Osteocyte (in vitro differentiated cells): ENCODE data around the gene NECTIN4. TPM values are rescaled to one million over a fixed set of nuclear protein-coding genes. Genes with fewer than 3 reads are reported as not detected.

ENCODE experiments used
- DNase-seq: peaks from one replicate; pipeline ENCODE4 v3.0.0; 2021; ENCODE audit warnings: mixed read lengths; ENCODE audit not compliant: unreplicated experiment; ENCODE audit errors: extremely low spot score
- H3K27ac Mint-ChIP-seq: one replicate; pipeline ENCODE4 v1.8.0; 2021; ENCODE audit warnings: mild to moderate bottlenecking, mixed read lengths; ENCODE audit not compliant: unreplicated experiment
- H3K27me3 Mint-ChIP-seq: one replicate; pipeline ENCODE4 v1.8.0; 2021; ENCODE audit warnings: mixed read lengths; ENCODE audit not compliant: unreplicated experiment
- H3K36me3 Mint-ChIP-seq: one replicate; pipeline ENCODE4 v1.8.0; 2021; ENCODE audit warnings: mixed read lengths; ENCODE audit not compliant: unreplicated experiment
- H3K4me1 Mint-ChIP-seq: one replicate; pipeline ENCODE4 v1.8.0; 2021; ENCODE audit warnings: mixed read lengths; ENCODE audit not compliant: unreplicated experiment
- H3K4me3 Mint-ChIP-seq: one replicate; pipeline ENCODE4 v1.8.0; 2021; ENCODE audit warnings: mild to moderate bottlenecking, moderate library complexity, mixed read lengths; ENCODE audit not compliant: unreplicated experiment
- H3K9me3 Mint-ChIP-seq: one replicate; pipeline ENCODE4 v1.8.0; 2021; ENCODE audit warnings: mixed read lengths; ENCODE audit not compliant: unreplicated experiment
- total RNA-seq: library from RNA; stranded (reverse); gene quantifications from 2 replicates; pipeline ENCODE4 v1.2.1, GENCODE V29; 2021
- TF ChIP-seq, protein P1 (sequence below): fragments of 200-600 bp; sonication (generic); IDR thresholded peaks from 2 replicates; pipeline ENCODE4 v1.5.0; 2021; ENCODE audit warnings: antibody characterized with exemption, mild to moderate bottlenecking, moderate library complexity

The NECTIN4 gene
- total RNA-seq, 1 donor from 2014 or later: not detected

- Mint-ChIP-seq H3K36me3 (no peaks in the 10 kb centered on the region), H3K4me3 (no peak overlapping the region), H3K4me1 (no peaks in the 10 kb centered on the region), H3K9me3 (no peaks in the 10 kb centered on the region), H3K27ac (no peak overlapping the region), H3K27me3 (peaks cover 15% of the 10 kb centered on the region)
- TF ChIP-seq, protein P1, sequence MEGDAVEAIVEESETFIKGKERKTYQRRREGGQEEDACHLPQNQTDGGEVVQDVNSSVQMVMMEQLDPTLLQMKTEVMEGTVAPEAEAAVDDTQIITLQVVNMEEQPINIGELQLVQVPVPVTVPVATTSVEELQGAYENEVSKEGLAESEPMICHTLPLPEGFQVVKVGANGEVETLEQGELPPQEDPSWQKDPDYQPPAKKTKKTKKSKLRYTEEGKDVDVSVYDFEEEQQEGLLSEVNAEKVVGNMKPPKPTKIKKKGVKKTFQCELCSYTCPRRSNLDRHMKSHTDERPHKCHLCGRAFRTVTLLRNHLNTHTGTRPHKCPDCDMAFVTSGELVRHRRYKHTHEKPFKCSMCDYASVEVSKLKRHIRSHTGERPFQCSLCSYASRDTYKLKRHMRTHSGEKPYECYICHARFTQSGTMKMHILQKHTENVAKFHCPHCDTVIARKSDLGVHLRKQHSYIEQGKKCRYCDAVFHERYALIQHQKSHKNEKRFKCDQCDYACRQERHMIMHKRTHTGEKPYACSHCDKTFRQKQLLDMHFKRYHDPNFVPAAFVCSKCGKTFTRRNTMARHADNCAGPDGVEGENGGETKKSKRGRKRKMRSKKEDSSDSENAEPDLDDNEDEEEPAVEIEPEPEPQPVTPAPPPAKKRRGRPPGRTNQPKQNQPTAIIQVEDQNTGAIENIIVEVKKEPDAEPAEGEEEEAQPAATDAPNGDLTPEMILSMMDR: no peak
- no peak for DNase-seq
Observed at GRCh38 chr1:161091093-161091492, 1.7 kb upstream of the NECTIN4 start.

GRCh38 chr1:161090617-161091016, 1.3 kb upstream of the NECTIN4 start:
- DNase-seq: no peak
- H3K9me3 Mint-ChIP-seq: no peaks in the 10 kb centered on the region
- no peak overlapping the region for H3K4me3 Mint-ChIP-seq
- no peaks in the 10 kb centered on the region for H3K36me3 Mint-ChIP-seq
- TF ChIP-seq, protein P1: no peak
- H3K4me1 Mint-ChIP-seq: no peaks in the 10 kb centered on the region
- H3K27me3 Mint-ChIP-seq: peaks cover 14% of the 10 kb centered on the region
- H3K27ac Mint-ChIP-seq: no peak overlapping the region

GRCh38 chr1:161089938-161090337, 580 bp upstream of the NECTIN4 start:
- Mint-ChIP-seq H3K27ac (no peak overlapping the region), H3K36me3 (no peaks in the 10 kb centered on the region), H3K4me1 (no peaks in the 10 kb centered on the region), H3K27me3 (peaks cover 9% of the 10 kb centered on the region), H3K9me3 (no peaks in the 10 kb centered on the region), H3K4me3 (no peak overlapping the region)
- no peak for DNase-seq
- TF ChIP-seq, protein P1: no peak

DNA sequence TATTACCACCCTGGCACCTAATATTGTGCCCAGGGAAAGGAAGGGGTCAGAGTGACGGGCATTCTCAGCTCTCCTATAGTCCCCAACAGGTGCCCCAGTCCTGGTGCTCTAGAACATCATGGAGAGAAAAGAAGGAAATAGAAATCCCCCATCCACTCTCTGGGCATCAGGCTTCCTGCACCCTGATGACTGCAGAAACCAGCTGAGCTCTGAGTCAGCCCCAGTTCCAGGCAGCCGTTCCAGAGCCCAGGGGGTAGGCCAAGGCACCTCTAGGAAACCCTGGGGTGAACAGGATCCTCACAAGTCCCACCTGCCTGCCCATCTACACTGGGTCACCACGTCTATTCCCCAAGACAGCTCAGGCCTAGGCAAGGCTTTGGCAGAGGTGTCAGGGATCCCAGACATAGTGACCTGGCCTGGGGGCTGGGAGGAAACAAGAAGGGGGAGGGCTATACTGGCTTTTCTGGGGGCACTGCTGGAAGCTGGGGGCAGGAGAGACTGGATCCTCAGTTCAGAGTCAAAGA, 709 bp downstream of the NECTIN4 start:
- no peak overlapping the region for H3K4me3 Mint-ChIP-seq
- DNase-seq: no peak
- no peak overlapping the region for H3K27ac Mint-ChIP-seq
- TF ChIP-seq, protein P1: no peak
- peaks cover under 1% of the 10 kb centered on the region for H3K27me3 Mint-ChIP-seq
- no peaks in the 10 kb centered on the region for H3K36me3 Mint-ChIP-seq
- no peaks in the 10 kb centered on the region for H3K9me3 Mint-ChIP-seq
- no peaks in the 10 kb centered on the region for H3K4me1 Mint-ChIP-seq

DNA sequence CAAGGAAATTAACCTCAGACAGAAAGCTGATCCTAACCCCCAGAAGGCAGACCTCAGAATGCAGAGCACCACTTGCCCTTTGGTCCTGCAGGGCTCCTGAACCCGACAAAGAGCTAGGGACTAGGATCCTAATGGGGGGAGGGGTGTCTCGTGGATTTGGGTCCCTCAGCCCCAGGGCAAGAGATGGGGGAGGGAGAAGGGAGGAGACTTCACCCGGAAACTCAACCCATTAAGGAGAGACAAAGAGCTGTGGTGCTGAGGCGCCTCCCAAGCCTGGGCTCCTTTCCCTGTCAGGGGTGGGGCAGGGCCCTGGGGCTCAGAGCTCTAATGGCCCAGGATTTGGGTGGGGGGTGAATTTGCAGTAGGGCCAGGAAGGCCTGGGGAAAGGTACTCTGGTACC, 2.9 kb downstream of the NECTIN4 start:
- TF ChIP-seq, protein P1: no peak
- Mint-ChIP-seq H3K27ac (no peak overlapping the region), H3K36me3 (no peaks in the 10 kb centered on the region), H3K27me3 (no peaks in the 10 kb centered on the region), H3K4me1 (peaks cover 7% of the 10 kb centered on the region), H3K4me3 (no peak overlapping the region), H3K9me3 (no peaks in the 10 kb centered on the region)
- DNase-seq: no peak
